ENCODE data around the gene NUDT3. TPM values are rescaled to one million over a fixed set of nuclear protein-coding genes. Genes with fewer than 3 reads are reported as not detected.

NUDT3 gene
- total RNA-seq, 4 donors from 2014 or later, result 9.6 to 27.9 (median 16.9) TPM

- intact Hi-C loops (cut with DNase I; ENCODE audit: low total_unique reads), result loop anchor here (10.0 kb wide), 1 partner anchor 72 kb away; no protein-coding TSS in a partner anchor
- Histone ChIP-seq H3K36me3 (no peaks in the 10 kb centered on the region), H3K27ac (peak overlapping the region in 1 of 4 donors; percentile 1), H3K9me3 (no peaks in the 10 kb centered on the region), H3K4me3 (no peak overlapping the region), H3K4me1 (peaks cover 6 to 62% (median 26%) of the 10 kb centered on the region in 4 donors), H3K27me3 (no peaks in the 10 kb centered on the region)
- no peak for DNase-seq
- in situ Hi-C loops (cut with MboI; ENCODE audit: low pct_ligation_motif_present in 1 of 4, low pct_unique_long_range_greater_than_20kb in 1 of 4, low sequenced_read_pairs in 3 of 4), result loop anchor here in 1 of 4 donors (25.0 kb wide), 1 partner anchor 124 kb away; no protein-coding TSS in a partner anchor
- WGBS, 2 donors (ENCODE audit: low coverage in 1 of 2), result 64% methylated on average over 4 of the region's 4 CpGs; no CpG with 5 or more reads in 1 of the 2 donors
- TF ChIP-seq EP300 (IDR thresholded peaks at IDR 0.05; ENCODE audit: low read depth) (no peak), POLR2AphosphoS5 (IDR thresholded peaks at IDR 0.05) (peak in 1 of 3 donors; percentile 25)
These were observed 5.9 kb downstream of the NUDT3 start for GRCh38 chr6:34386316-34387137.

- peaks cover 5 to 54% (median 20%) of the 10 kb centered on the region in 4 donors for H3K4me1 ChIP-seq
These were observed 6.7 kb downstream of the NUDT3 start for GRCh38 chr6:34385793-34386195.

GRCh38 chr6:34384321-34385153, 7.9 kb downstream of the NUDT3 start:
- H3K36me3 ChIP-seq, result no peaks in the 10 kb centered on the region
- no peak overlapping the region for H3K4me3 ChIP-seq
- intact Hi-C loops (cut with DNase I; ENCODE audit: low total_unique reads) (loop anchor here (10.0 kb wide), 1 partner anchor 70 kb away; no protein-coding TSS in a partner anchor), in situ Hi-C loops (cut with MboI; ENCODE audit: low pct_ligation_motif_present in 1 of 4, low pct_unique_long_range_greater_than_20kb in 1 of 4, low sequenced_read_pairs in 3 of 4) (loop anchor here in 1 of 4 donors (25.0 kb wide), 1 partner anchor 122 kb away; no protein-coding TSS in a partner anchor)
- 87 to 91% methylated on average over 4 to 5 of the region's 5 CpGs for WGBS, 2 donors (ENCODE audit: low coverage in 1 of 2)
- no peaks in the 10 kb centered on the region for H3K9me3 ChIP-seq
- H3K27me3 ChIP-seq, result no peaks in the 10 kb centered on the region
- H3K4me1 ChIP-seq, result peaks cover 0 to 44% (median 14%) of the 10 kb centered on the region in 4 donors
- TF ChIP-seq POLR2AphosphoS5 (IDR thresholded peaks at IDR 0.05), result no peak
- no peak for TF ChIP-seq CTCF (IDR thresholded peaks at IDR 0.05)
- no peak for TF ChIP-seq EP300 (IDR thresholded peaks at IDR 0.05; ENCODE audit: low read depth)
- TF ChIP-seq POLR2A (IDR thresholded peaks at IDR 0.05), result no peak
- H3K27ac ChIP-seq, result peak overlapping the region; percentile 31 to 54 (median 42)
- DNase-seq, result no peak

More at GRCh38 chr6:34385793-34386195, 6.7 kb downstream of the NUDT3 start:
- 94% methylated on average over 3 of the region's 3 CpGs; no CpG with 5 or more reads in 1 of the 2 donors for WGBS, 2 donors (ENCODE audit: low coverage in 1 of 2)
- Histone ChIP-seq H3K4me3 (no peak overlapping the region), H3K27ac (peak overlapping the region in 1 of 4 donors; percentile 1), H3K36me3 (no peaks in the 10 kb centered on the region), H3K27me3 (no peaks in the 10 kb centered on the region), H3K9me3 (no peaks in the 10 kb centered on the region)
- no peak for TF ChIP-seq POLR2AphosphoS5 (IDR thresholded peaks at IDR 0.05)
- TF ChIP-seq POLR2A (IDR thresholded peaks at IDR 0.05), result no peak
- TF ChIP-seq EP300 (IDR thresholded peaks at IDR 0.05; ENCODE audit: low read depth), result no peak
- intact Hi-C loops (cut with DNase I; ENCODE audit: low total_unique reads) (loop anchor here (10.0 kb wide), 1 partner anchor 71 kb away; no protein-coding TSS in a partner anchor), in situ Hi-C loops (cut with MboI; ENCODE audit: low pct_ligation_motif_present in 1 of 4, low pct_unique_long_range_greater_than_20kb in 1 of 4, low sequenced_read_pairs in 3 of 4) (loop anchor here in 1 of 4 donors (25.0 kb wide), 1 partner anchor 123 kb away; no protein-coding TSS in a partner anchor)
- no peak for DNase-seq

GRCh38 chr6:34383656-34384320, 8.7 kb downstream of the NUDT3 start:
- Histone ChIP-seq H3K9me3 (no peaks in the 10 kb centered on the region), H3K27me3 (no peaks in the 10 kb centered on the region), H3K4me1 (peaks cover 0 to 42% (median 14%) of the 10 kb centered on the region in 4 donors), H3K27ac (peak overlapping the region; percentile 31 to 54 (median 42)), H3K36me3 (no peaks in the 10 kb centered on the region), H3K4me3 (no peak overlapping the region)
- in situ Hi-C loops (cut with MboI; ENCODE audit: low pct_ligation_motif_present in 1 of 4, low pct_unique_long_range_greater_than_20kb in 1 of 4, low sequenced_read_pairs in 3 of 4), result loop anchor here in 1 of 4 donors (25.0 kb wide), 1 partner anchor 121 kb away; no protein-coding TSS in a partner anchor
- DNase-seq, result no peak
- intact Hi-C loops (cut with DNase I; ENCODE audit: low total_unique reads), result loop anchor here (10.0 kb wide), 1 partner anchor 69 kb away; no protein-coding TSS in a partner anchor
- no peak for TF ChIP-seq CTCF (IDR thresholded peaks at IDR 0.05)
- WGBS, 2 donors (ENCODE audit: low coverage in 1 of 2), result 70 to 73% methylated on average over 3 to 6 of the region's 6 CpGs

Data from transverse colon (tissue), 4 donors.